Common myeloid progenitor, CD34-positive (primary cell): ENCODE measurements around the gene TSTD2.

Source experiments
- CTCF ChIA-PET: fragments of 350-600 bp; sonication (Branson Sonifier 250); formaldehyde crosslinking; loops from one replicate; lab custom pipeline; 2021; ENCODE audit warnings: antibody characterized with exemption; lab: Charles Lee
- POLR2A ChIA-PET: fragments of 350-600 bp; sonication (Branson Sonifier 250); formaldehyde crosslinking; loops from one replicate; lab custom pipeline; 2021; ENCODE audit warnings: antibody characterized with exemption; lab: Charles Lee
- DNase-seq, 3 donors: peaks; one replicate each; pipeline versions ENCODE4 v3.0.0 to v3.0.0-alpha.2; 2013
- H3K27ac ChIP-seq, 2 experiments: 1 replicate in 1 of 2; 2 replicates in 1 of 2; pipeline ENCODE4 v1.7.0; 2013; ENCODE audit warnings: inconsistent platforms in 2 of 2, low read length in 2 of 2, mild to moderate bottlenecking in 2 of 2, low read depth in 1 of 2, moderate library complexity in 1 of 2; ENCODE audit not compliant: severe bottlenecking in 2 of 2, insufficient read depth in 1 of 2, poor library complexity in 1 of 2
- H3K27me3 ChIP-seq, 5 experiments: replicated peaks in 2 of 5; 1 replicate in 3 of 5; 2 replicates in 2 of 5; pipeline versions ENCODE4 v1.6.1 to v1.7.0; 2013; ENCODE audit warnings: low read length in 4 of 5, mild to moderate bottlenecking in 2 of 5, moderate library complexity in 2 of 5, inconsistent platforms in 1 of 5; ENCODE audit not compliant: insufficient read depth in 5 of 5, control insufficient read depth in 4 of 5
- H3K36me3 ChIP-seq, 4 experiments: 1 replicate in 2 of 4; 2 replicates in 2 of 4; pipeline versions ENCODE4 v1.6.1 to v1.7.0; 2013; ENCODE audit warnings: low read length in 3 of 4, control low read depth in 1 of 4, mild to moderate bottlenecking in 1 of 4; ENCODE audit not compliant: control insufficient read depth in 4 of 4, insufficient read depth in 4 of 4
- H3K4me1 ChIP-seq, 4 experiments: 1 replicate in 3 of 4; 2 replicates in 1 of 4; pipeline versions ENCODE4 v1.6.1 to v1.7.1; 2013; ENCODE audit warnings: low read length in 3 of 4, mild to moderate bottlenecking in 3 of 4, control low read depth in 1 of 4, inconsistent platforms in 1 of 4, moderate library complexity in 1 of 4; ENCODE audit not compliant: control insufficient read depth in 4 of 4, insufficient read depth in 4 of 4; ENCODE audit errors: control extremely low read depth in 1 of 4
- H3K4me3 ChIP-seq, 7 experiments: 1 replicate in 4 of 7; 2 replicates in 3 of 7; pipeline versions ENCODE4 v1.5.1 to v1.7.0; 2013; ENCODE audit warnings: mild to moderate bottlenecking in 7 of 7, low read length in 6 of 7, moderate library complexity in 6 of 7, inconsistent platforms in 2 of 7, low read depth in 2 of 7, control low read depth in 1 of 7; ENCODE audit not compliant: insufficient read depth in 4 of 7, control insufficient read depth in 1 of 7; ENCODE audit errors: extremely low read depth in 1 of 7
- H3K9me3 ChIP-seq, 5 experiments: 1 replicate in 4 of 5; 2 replicates in 1 of 5; pipeline versions ENCODE4 v1.6.1 to v1.7.1; 2013; ENCODE audit warnings: low read length in 4 of 5, mild to moderate bottlenecking in 2 of 5, inconsistent platforms in 1 of 5, low read depth in 1 of 5, moderate library complexity in 1 of 5; ENCODE audit not compliant: control insufficient read depth in 4 of 5, insufficient read depth in 2 of 5; ENCODE audit errors: control extremely low read depth in 1 of 5
- WGBS: methylation state at CpG from one replicate; pipeline ENCODE4 v1.1.5; 2013; ENCODE audit not compliant: insufficient coverage; 5-methylcytosine and 5-hydroxymethylcytosine counted together

TSTD2 gene

DNA sequence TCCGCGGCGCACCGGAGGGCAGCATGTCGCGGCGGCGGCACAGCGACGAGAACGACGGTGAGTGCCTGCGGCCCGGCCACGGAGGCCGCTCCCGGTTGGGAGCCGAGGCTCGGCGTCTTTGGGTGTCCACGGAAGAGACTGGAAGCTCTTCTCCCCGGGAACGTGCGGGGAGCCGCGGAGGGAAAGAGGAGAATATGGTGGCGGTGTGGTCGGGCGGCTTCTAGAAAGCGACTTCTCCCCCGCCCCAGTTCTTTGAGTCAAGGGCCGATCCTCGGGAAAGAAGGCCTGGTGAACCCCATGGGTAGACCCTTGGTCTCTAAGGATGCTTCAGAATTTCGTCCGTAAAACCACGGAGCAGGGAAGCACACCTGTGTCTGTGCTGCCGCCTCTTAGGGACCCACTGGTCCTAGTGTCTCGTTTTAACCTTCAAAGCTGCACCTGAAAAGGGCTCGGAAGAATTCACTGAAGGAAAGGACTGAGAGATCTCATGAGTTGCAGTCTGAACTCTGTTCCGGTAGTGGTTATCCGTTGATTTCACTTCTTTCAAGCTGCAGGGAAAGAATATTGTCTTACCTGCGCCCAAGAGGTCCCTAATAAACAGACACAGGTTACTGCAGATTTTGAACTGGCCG, 807 bp upstream of the TSTD2 start:
- Histone ChIP-seq H3K27me3 (no peaks in the 10 kb centered on the region), H3K27ac (peak overlapping the region; percentile 99), H3K36me3 (peaks cover 0 to 6% (median 1%) of the 10 kb centered on the region in 4 experiments), H3K4me3 (peak overlapping the region; percentile 90 to 98 (median 95)), H3K9me3 (no peaks in the 10 kb centered on the region), H3K4me1 (peaks cover 19 to 42% (median 36%) of the 10 kb centered on the region in 4 experiments)
- peak in 2 of 3 donors; percentile 11 to 31 for DNase-seq
- ChIA-PET POLR2A (interaction anchor here (0.9 to 1.0 kb wide), 2 partner anchors 18 to 304 kb away, joined by 3 to 4 read pairs; partner anchors contain the start of gene HEMGN), CTCF (interaction anchor here (0.8 to 1.3 kb wide), 2 partner anchors 65 to 70 kb away, joined by 3 read pairs; no protein-coding TSS in a partner anchor)
- 0% methylated on average over 33 of the region's 43 CpGs for WGBS

DNA sequence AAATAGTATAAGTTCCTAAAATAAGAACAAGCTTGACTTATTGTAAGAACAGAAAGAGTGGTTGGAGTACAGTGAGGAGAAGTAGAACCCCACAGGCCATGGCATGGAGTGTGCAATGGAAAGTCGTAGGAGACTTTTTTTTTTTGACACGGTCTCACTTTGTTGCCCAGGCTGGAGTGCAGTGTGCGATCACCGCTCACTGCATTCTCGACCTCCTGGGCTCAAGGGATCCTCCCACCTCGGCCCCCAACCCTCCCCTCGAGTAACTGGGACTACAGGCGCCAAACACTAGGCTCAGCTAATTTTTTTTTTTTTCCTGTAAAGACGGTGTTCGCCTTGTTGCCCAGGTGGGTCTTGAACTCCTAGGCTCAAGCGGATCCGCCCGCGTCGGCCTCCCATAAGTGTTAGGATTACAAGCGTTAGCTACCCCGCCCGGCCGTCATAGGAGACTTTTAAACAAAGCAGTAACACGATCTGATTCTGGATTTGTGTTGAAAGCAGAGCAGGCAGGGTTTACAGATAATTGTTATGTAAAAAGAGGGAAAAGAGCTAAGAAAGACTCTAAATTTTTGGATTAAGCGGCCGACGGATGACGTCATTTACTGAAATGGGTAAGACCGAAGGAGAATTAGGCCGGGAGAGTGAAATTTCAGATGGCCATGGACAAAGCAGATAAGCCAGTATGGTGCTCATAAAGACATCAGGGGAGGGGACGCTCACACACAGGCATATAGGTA, 752 bp downstream of the TSTD2 start:
- CTCF ChIA-PET: interaction anchor here (0.7 to 1.6 kb wide), 7 partner anchors 11 to 188 kb away, joined by 3 to 6 read pairs (median 3); no protein-coding TSS in a partner anchor
- peaks cover 19 to 42% (median 36%) of the 10 kb centered on the region in 4 experiments for H3K4me1 ChIP-seq
- WGBS: 3% methylated on average over 27 of the region's 27 CpGs
- peak in 1 of 3 donors; percentile 82 for DNase-seq
- peak overlapping the region; percentile 99 for H3K27ac ChIP-seq
- peak overlapping the region; percentile 57 to 96 (median 95) for H3K4me3 ChIP-seq
- H3K27me3 ChIP-seq: no peaks in the 10 kb centered on the region
- POLR2A ChIA-PET: interaction anchor here (0.6 to 0.9 kb wide), 2 partner anchors 14 to 218 kb away, joined by 3 read pairs; no protein-coding TSS in a partner anchor
- no peaks in the 10 kb centered on the region for H3K9me3 ChIP-seq
- H3K36me3 ChIP-seq: peaks cover 0 to 4% (median 1%) of the 10 kb centered on the region in 4 experiments

DNA sequence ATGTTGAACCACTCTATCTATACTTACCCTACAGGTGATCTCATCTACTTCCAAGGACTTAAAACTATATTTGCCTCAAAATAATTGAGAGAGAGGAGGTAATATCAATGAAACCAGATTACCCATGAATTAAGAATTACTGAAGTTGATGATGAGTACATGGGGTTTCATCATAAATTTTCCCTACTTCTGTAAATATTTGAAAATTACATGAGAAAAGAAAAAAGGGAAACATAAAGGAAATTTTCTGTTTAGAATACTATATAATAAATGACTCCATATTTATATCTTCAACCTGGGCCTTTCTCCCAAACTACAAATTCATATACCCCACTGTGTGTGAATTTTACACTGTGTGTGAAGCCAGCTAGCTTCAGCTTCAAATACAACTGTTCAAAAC, 2.6 kb downstream of the TSTD2 start:
- Histone ChIP-seq H3K27ac (no peak overlapping the region), H3K4me1 (peaks cover 19 to 30% (median 25%) of the 10 kb centered on the region in 4 experiments), H3K36me3 (peaks cover 4 to 7% (median 5%) of the 10 kb centered on the region in 4 experiments), H3K9me3 (no peaks in the 10 kb centered on the region), H3K4me3 (no peak overlapping the region), H3K27me3 (no peaks in the 10 kb centered on the region)
- no peak for DNase-seq
- POLR2A ChIA-PET: no interaction called here
- CTCF ChIA-PET: interaction anchor here (0.9 to 1.7 kb wide), 4 partner anchors 12 to 773 kb away, joined by 3 to 10 read pairs (median 3); no protein-coding TSS in a partner anchor

DNA sequence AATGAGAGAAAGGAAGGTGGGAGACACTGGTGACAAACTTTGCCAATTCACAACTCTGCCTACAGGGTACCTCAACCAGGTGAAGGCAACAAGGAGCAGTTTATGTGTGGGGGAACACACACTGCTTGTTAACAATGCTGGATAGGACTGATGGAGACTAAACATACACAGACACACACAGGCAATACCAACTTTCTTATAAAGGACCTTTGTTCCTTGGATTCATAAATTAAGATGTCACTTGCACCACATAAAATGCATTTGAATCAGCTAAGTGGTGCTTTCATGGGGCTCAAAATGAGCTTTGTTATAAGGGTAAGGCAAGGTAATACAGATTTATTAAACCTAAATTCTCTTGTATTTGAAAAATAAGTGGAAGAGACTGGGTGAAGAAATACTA, 4.0 kb downstream of the TSTD2 start:
- no peak for DNase-seq
- ChIA-PET POLR2A (no interaction called here), CTCF (interaction anchor here (0.7 to 2.6 kb wide), 6 partner anchors 11 to 264 kb away, joined by 3 to 18 read pairs (median 5); no protein-coding TSS in a partner anchor)
- peaks cover 9 to 17% (median 12%) of the 10 kb centered on the region in 4 experiments for H3K4me1 ChIP-seq
- H3K4me3 ChIP-seq: no peak overlapping the region
- no peaks in the 10 kb centered on the region for H3K27me3 ChIP-seq
- peaks cover 8 to 20% (median 11%) of the 10 kb centered on the region in 4 experiments for H3K36me3 ChIP-seq
- no peaks in the 10 kb centered on the region for H3K9me3 ChIP-seq
- no peak overlapping the region for H3K27ac ChIP-seq

DNA sequence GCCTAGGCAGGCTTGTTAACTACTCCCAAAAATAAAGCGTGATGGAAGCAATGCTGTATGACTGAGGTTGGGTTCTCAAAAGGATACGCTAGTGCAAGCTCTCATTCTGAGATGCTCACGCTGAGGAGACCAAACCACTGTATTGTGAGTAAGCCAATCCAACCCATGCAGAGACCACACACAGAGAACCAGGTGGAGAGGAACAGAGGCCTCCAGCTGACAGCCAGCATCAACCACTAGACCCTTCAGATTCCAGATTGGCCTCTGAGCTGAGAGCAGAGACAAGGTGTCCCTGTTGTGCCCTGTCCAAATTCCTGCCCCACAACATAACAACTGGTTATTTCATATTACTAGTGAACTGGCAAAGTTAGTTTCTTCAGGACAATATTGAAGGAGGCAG, 4.5 kb downstream of the TSTD2 start:
- Histone ChIP-seq H3K36me3 (peaks cover 8 to 25% (median 14%) of the 10 kb centered on the region in 4 experiments), H3K4me3 (no peak overlapping the region), H3K9me3 (no peaks in the 10 kb centered on the region), H3K4me1 (peaks cover 8 to 15% (median 11%) of the 10 kb centered on the region in 4 experiments), H3K27me3 (no peaks in the 10 kb centered on the region), H3K27ac (no peak overlapping the region)
- CTCF ChIA-PET: interaction anchor here (0.9 to 2.6 kb wide), 3 partner anchors 11 to 160 kb away, joined by 3 to 18 read pairs (median 7); no protein-coding TSS in a partner anchor
- DNase-seq: no peak
- POLR2A ChIA-PET: interaction anchor here (0.6 kb wide), 1 partner anchor 167 kb away, joined by 3 read pairs; no protein-coding TSS in a partner anchor
- 100% methylated on average over 3 of the region's 3 CpGs for WGBS

DNA sequence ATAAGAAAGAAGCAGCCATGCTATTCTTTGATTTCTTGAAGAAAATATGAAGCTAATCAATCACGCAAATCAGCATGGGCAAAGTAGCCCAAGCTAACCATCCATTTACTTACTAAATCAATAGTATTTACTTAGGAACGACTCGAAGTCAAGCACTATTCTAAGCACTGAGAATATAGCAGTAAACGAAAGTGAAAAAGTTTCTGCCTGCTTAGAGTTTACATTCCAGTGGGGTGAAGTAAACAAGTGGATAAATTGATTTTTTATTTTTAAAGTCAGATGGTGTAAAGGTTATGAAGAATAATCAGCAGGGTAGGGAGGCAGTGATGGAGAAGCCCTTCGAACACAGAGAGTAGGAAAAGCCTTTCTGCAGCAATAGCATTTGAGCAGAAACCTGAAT, 5.5 kb downstream of the TSTD2 start:
- no peak overlapping the region for H3K27ac ChIP-seq
- no peaks in the 10 kb centered on the region for H3K9me3 ChIP-seq
- H3K4me1 ChIP-seq: peaks cover 8 to 13% (median 11%) of the 10 kb centered on the region in 4 experiments
- H3K27me3 ChIP-seq: no peaks in the 10 kb centered on the region
- ChIA-PET POLR2A (interaction anchor here (1.3 kb wide), 1 partner anchor 12 kb away, joined by 3 read pairs; no protein-coding TSS in a partner anchor), CTCF (interaction anchor here (2.6 kb wide), 1 partner anchor 159 kb away, joined by 18 read pairs; no protein-coding TSS in a partner anchor)
- no peak for DNase-seq
- H3K36me3 ChIP-seq: peaks cover 10 to 26% (median 19%) of the 10 kb centered on the region in 4 experiments
- 96% methylated on average over 4 of the region's 5 CpGs for WGBS
- H3K4me3 ChIP-seq: no peak overlapping the region
